Left renal pelvis (tissue), 4 donors: Measurements from ENCODE around the gene TRMT61A. TPM values are rescaled to one million over a fixed set of nuclear protein-coding genes. Genes with fewer than 3 reads are reported as not detected.

Source experiments
- DNase-seq, 4 donors: peaks; one replicate each; pipeline ENCODE4 v3.0.0-alpha.2; 2013; ENCODE audit warnings: low read depth in 4 of 4, low spot score in 3 of 4
- polyA plus RNA-seq, 4 donors: library from polyadenylated mRNA; unstranded; fragments of 120-200 nt; gene quantifications; one replicate each; pipeline ENCODE4 v1.2.1, GENCODE V29; 2013; ENCODE audit not compliant: insufficient read length in 4 of 4

TRMT61A gene
- 1 to 10 TPM; 5.6 to 9.0 (median 6.2) TPM for polyA plus RNA-seq

DNA sequence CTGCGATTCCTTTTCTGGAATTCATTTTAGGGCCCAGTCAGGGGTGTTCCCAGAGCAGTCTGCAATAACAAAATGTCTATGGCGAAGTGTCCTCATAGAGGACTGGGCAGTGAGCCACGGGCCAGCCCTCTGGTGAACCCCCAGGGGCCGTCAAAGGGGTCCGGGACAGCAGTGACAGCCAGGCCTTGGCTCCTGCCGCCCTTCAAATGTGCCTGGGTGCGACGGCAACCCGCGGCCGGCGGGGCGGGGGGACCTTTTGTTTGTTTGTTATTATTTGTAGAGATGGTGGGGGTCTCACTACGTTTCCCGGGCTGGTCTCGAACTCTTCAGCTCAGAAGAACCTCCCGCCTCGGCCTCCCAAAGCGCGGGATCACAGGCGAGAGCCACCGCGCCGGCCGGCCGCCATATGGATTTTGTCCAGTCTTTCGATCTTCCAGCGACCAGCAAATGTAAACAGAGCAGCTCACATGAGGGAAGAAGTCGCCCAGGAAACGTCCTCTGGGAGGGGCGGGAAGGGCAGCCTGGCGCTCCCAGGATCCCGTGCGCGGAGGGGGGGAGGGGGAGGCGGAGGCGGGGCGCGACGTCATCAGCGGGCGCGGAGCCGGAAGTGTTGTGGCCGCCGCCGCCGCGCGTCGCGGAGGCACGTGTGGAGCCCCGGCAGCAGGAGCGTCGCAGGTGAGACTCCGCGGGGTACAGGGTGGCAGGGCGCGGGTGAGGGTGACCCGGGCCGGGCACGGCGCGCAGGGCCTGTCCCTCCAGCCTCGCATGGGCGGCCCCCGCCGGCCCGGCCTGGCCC is at the start of gene TRMT61A:
Gene TRMT61A, plus strand, starts transcription at position 610 of the 796 bp plus-strand sequence. CDS start 783 bp downstream, outside the sequence.
- peak in 2 of 4 donors; percentile 71 to 79 for DNase-seq

- no peak for DNase-seq
These were observed 48.4 kb upstream of the TRMT61A start for GRCh38 chr14:103480595-103480994.

- DNase-seq, result peak in 1 of 4 donors; percentile 17
These were observed 45.4 kb upstream of the TRMT61A start for GRCh38 chr14:103483600-103483999.

DNA sequence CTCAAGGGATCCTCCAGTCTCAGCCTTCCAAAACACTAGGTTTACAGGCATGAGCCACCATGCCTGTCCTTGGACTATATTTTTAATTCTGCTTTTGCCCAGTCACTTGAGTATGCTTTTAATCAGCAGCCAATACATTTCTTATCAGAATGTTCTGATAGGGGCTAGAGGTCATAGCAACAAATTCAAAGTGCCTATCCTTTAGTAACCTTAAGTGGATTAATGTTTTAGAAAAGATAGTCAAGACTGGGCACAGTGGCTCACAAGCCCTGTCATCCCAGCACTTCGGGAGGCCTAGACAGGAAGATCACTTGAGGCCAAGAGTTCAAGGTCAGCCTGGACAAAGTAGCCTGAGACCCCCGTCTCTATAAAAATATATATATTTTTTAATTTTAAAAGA is 43.5 kb upstream of the TRMT61A start:
- no peak for DNase-seq

DNA sequence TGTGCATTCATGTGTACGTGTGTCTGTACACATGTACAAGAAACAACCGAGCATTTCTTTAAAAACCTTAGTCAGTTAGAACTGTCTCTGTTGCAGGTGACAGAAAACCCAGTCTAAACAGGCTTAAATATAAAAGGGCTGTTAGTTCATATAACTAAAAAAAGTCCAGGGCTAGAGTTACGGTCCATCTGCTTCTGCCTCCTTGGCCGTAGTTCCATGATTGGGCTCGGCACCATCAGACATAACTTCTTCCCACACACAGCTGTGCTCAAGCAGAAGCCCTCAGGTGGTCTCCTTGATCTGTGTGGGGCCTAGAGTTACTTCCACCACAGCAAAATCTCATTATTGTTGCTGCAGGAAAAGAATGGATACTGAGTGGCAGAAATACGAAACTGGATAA is 40.9 kb upstream of the TRMT61A start:
- no peak for DNase-seq

GRCh38 chr14:103488960-103489359 is 40.0 kb upstream of the TRMT61A start:
- DNase-seq, result no peak

DNA sequence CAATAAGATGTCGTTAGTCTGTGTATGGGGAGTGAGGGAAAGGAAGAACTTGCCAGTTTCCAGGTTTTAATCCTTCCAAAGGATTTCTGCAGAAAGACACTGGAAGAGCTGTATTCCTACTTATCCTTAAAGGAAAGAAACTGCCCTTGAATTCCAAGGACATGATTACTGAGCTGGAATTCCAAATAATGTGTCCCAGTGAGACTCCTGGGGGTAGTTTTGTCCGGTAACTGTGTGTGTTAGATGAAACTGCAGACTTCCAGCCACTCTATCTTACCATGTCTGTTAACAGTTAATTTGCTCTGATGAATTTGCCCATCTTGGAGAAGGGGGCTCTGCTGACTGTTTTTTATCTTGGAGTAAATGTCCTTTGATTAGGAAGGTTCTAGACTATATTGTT is 39.4 kb upstream of the TRMT61A start:
- no peak for DNase-seq

GRCh38 chr14:103491691-103492090 is 37.3 kb upstream of the TRMT61A start:
- no peak for DNase-seq

GRCh38 chr14:103492156-103492925 is 36.7 kb upstream of the TRMT61A start:
- DNase-seq, result no peak

- no peak for DNase-seq
These were observed 33.1 kb upstream of the TRMT61A start for GRCh38 chr14:103495854-103496253.

- no peak for DNase-seq
These were observed 32.2 kb upstream of the TRMT61A start for GRCh38 chr14:103496776-103497175.

GRCh38 chr14:103499709-103500108 is 29.3 kb upstream of the TRMT61A start:
- no peak for DNase-seq

- no peak for DNase-seq
These were observed 28.6 kb upstream of the TRMT61A start for GRCh38 chr14:103500148-103500990.

GRCh38 chr14:103501041-103501870 is 27.7 kb upstream of the TRMT61A start:
- no peak for DNase-seq

- DNase-seq, result no peak
These were observed 26.9 kb upstream of the TRMT61A start for GRCh38 chr14:103501921-103502669.

- DNase-seq, result no peak
These were observed 26.1 kb upstream of the TRMT61A start for GRCh38 chr14:103502877-103503276.

DNA sequence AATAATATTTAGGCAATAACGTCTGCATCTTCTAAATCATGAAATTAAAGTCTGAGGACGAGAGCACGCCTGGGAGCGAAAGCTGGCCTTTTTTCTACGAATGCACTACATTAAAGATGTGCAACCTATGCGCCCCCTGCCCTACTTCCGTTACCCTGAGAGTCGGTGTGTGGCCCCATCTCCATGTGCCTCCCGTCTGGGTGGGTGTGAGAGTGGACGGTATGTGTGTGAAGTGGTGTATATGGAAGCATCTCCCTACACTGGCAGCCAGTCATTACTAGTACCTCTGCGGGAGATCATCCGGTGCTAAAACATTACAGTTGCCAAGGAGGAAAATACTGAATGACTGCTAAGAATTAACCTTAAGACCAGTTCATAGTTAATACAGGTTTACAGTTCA is 25.7 kb upstream of the TRMT61A start:
- no peak for DNase-seq

GRCh38 chr14:103504991-103505565 is 23.9 kb upstream of the TRMT61A start:
- DNase-seq, result no peak

GRCh38 chr14:103507751-103508150 is 21.2 kb upstream of the TRMT61A start:
- no peak for DNase-seq
